HS-5 (cell line): Measurements from ENCODE around the gene FMO5.
"Not testable (repeated sequence)": the region's sequence is repeated elsewhere in the genome, so short reads cannot be mapped to it uniquely, and the experiment has no call there.

ENCODE experiments used
- DNase-seq: peaks from one replicate; pipeline ENCODE4 v3.0.0-alpha.2; 2012; ENCODE audit warnings: low read depth

FMO5 gene

GRCh38 chr1:147207192-147207591 is 17.9 kb downstream of the FMO5 start:
- DNase-seq: no peak

- DNase-seq: no peak
Observed at GRCh38 chr1:147204080-147204479, 21.1 kb downstream of the FMO5 start.

- no peak for DNase-seq
Observed at GRCh38 chr1:147202576-147202975, 22.6 kb downstream of the FMO5 start.

GRCh38 chr1:147201786-147202185 is 23.4 kb downstream of the FMO5 start:
- DNase-seq: no peak

- peak; percentile 14 for DNase-seq
Observed at GRCh38 chr1:147201276-147201675, 23.9 kb downstream of the FMO5 start.

- not testable (repeated sequence) for DNase-seq
Observed at GRCh38 chr1:147197324-147197723, 27.8 kb downstream of the FMO5 start.

GRCh38 chr1:147189514-147189913 is 35.6 kb downstream of the FMO5 start:
- DNase-seq: no peak

GRCh38 chr1:147185432-147185831 is 39.7 kb downstream of the FMO5 start:
- DNase-seq: no peak

GRCh38 chr1:147177611-147178380 is 47.3 kb downstream of the FMO5 start:
- no peak for DNase-seq

- DNase-seq: peak; percentile 78
Observed at GRCh38 chr1:147172168-147173016, 52.7 kb downstream of the FMO5 start, which contains the start of gene PRKAB2. Gene PRKAB2, minus strand, starts transcription at chr1:147172470. Its CDS starts 326 bp downstream, at chr1:147172144.

GRCh38 chr1:147171399-147172167 is 53.6 kb downstream of the FMO5 start:
- DNase-seq: no peak

GRCh38 chr1:147169840-147170674 is 55.1 kb downstream of the FMO5 start:
- no peak for DNase-seq

- DNase-seq: no peak
Observed at GRCh38 chr1:147169171-147169570, 56.0 kb downstream of the FMO5 start.

- no peak for DNase-seq
Observed at GRCh38 chr1:147168626-147169058, 56.5 kb downstream of the FMO5 start.

- peak; percentile 88 for DNase-seq
Observed at GRCh38 chr1:147167365-147167764, 57.8 kb downstream of the FMO5 start.

GRCh38 chr1:147163019-147163418 is 62.1 kb downstream of the FMO5 start:
- no peak for DNase-seq

GRCh38 chr1:147162093-147162492 is 63.0 kb downstream of the FMO5 start:
- DNase-seq: no peak

- not testable (repeated sequence) for DNase-seq
Observed at GRCh38 chr1:147157116-147157515, 68.0 kb downstream of the FMO5 start.

- DNase-seq: no peak
Observed at GRCh38 chr1:147156642-147157041, 68.5 kb downstream of the FMO5 start.

GRCh38 chr1:147152772-147153171 is 72.4 kb downstream of the FMO5 start:
- DNase-seq: no peak

GRCh38 chr1:147151244-147151643 is 73.9 kb downstream of the FMO5 start:
- no peak for DNase-seq
